Measurements from ENCODE around the gene AJUBA.
"Not testable (repeated sequence)": the region's sequence is repeated elsewhere in the genome, so short reads cannot be mapped to it uniquely, and the experiment has no call there.

AJUBA gene

DNA sequence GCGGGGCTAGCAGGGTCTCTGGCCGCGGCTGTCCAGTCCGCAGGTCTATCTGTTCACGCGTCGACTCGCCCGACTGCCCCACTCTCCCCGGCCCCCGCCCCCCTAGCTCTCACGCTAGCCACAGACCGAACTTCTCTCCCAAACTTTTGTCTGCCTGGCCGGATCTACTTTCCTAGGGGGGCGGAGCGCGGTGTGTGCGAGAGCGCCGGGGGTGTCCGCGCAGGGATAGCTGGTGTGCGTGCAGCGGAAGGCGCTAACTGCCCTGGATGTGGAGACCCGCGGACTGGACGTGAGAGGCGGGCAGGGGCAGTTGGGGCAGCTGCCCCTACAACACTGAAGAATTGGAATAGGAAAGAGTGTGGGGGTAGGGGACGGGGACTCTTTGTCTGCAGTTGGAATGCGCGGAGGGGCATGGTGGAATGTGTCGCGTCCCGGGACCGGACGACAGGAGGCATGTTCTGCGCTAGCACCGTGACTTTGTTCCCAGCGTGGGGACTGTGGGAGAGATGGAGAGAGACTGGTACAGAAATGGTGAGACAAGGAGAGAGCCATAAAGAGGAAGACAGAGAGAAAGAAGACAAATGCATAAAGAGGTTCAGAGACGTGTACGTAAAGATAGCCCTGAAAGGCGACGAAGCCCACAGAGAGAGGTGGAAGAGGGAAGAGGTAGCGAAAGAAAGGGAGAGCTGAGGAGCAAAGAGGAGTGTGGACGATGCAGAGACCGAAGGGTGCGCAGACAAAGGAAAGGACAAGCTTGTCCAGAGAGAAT is at the start of gene AJUBA:
AJUBA (minus strand) TSS at position 75 of the 769 bp plus-strand sequence. CDS start 285 bp downstream, outside the sequence.
- peak; percentile 90 for DNase-seq (ENCODE audit: low read depth)

DNA sequence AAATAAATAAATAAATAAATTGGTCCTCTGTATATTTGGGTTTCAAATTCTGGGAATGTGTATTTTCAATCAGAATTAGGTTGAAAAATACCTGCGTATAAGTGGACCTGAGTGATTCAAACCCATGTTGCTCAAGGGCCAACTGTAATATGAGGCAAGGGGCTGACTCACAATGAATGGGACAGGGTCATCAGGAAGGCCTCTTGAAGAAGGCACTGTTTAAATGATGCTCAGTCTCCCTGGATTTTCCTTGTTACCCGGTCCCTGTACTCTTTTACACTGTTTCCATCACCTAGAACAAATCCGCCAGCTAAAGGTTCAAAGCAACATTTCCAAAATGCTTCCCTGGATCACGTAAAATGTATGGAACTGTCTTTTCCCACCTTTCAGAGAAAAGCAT is 48.6 kb upstream of the AJUBA start:
- DNase-seq (ENCODE audit: low read depth), result no peak

DNA sequence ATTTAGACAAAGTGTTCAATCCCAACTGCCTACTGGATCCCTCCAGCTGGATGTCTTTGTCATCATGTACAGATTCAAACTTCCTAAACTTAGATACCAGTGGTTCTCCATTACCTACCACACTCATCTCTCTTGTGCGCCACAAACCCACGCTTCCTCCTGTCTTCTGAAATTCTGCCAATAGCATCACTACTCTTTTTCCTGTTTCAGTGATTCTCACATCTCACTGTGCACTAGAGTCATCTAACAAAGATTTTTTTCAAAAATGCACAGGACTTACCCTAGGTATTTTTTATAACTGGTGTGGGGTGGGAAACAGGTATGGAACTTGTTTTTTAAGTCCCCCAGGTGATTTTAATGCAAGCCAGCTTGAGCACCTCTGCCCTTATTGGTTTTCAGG is 46.4 kb upstream of the AJUBA start:
- DNase-seq (ENCODE audit: low read depth), result no peak

DNA sequence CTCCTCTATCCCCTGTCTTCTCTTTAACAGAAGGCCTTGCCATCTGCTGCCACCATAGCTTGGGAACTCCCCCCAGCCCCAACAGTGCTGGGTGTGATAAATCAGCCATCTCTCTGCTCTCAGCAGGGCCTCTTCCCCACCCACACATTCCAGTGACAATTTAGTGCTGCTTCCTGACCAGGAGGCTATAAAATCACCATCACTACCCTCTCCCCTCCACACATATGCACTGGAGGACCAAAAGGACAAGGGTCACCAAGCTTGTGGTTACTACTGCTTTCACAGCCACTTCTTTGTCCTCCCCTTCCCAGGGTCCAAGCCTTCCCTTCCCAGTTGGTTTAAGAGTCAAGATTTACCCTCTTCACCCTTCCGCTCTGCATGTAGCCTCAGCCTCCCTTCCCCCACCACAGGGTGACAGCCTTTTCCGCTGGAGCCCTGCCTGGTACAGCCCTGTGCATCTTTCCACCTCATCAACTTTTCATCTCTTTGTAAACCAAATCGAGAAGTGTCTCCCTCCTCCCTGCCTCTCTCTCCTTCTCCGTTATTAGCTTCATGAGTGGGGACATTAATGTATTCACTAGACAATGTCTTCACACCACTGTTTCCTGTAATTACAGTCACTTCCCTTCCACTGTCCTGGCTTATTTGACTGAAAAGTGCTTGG is 42.9 kb upstream of the AJUBA start:
- no peak for DNase-seq (ENCODE audit: low read depth)

DNA sequence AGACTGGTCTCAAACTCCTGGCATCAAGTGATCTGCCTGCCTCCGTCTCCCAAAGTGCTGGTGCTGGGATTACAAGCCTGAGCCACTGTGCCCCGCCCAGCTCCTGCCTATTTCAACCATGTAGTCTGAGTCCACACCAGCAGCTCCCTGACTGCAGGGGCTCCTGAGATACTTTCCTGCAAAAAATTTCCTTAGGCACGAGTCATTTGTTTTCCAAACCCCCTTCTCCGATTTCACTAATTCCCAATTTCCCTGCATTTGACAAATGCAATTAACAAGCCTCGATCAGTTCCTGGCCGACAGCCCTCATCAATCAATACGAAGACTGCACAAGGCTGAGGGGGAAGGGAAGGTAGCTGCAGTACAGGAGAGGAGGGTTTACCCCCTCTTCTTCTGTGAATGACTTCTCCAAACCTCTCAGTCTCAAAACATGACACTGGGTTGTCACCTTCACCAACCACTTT is 42.3 kb upstream of the AJUBA start:
- DNase-seq (ENCODE audit: low read depth), result no peak

DNA sequence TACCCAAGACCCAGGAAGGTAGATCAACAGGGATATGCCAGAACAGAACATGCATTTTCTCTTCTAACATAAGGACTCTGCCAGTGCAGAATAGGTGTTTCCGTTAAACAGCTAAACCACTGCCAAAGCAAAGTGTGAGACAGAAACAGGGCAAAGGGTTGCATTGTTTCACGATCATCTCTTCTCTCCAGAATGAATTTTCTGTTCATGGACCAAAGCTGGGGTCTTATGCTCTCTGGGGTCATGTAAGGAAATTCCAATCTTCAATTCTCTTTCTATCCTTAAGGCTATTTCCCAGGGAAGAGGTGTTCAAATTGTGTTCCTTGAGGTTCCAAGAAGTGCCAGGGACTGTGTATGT is 41.4 kb upstream of the AJUBA start:
- DNase-seq (ENCODE audit: low read depth), result no peak

DNA sequence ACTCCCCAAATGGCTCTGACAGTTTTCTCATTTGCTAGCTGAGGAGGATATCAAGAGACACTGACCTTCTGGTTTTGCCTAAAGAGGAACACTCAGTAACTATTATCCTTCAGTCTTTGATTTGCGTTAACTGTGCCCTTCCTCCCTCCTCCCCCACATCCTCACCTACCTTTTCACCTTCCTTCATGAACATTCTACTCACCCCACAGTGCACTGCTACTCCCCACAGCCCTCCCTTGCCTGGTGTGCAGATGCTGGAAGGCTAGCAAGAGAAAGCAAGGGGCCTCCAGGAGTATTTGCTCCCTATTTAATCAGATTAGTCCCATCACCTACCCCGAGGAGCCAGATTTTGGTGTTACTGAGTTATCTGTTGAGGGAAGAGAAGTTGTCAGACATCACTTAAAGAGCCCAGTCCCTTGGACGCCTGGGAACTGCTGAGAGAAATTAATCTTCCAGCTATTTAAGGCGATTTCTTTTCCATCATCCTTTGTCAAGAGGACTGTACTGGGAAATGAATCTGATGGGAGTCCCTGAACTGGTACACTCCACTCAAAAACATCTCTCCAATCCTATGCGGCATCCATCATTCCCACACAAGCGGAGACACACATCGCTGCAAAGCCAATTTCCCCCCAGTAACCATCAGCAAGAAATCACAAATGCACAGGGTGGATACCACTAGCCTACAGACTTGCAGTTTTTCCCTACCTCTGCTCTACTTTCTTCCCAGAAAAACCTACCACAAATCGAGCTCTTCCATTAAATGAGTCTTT is 40.9 kb upstream of the AJUBA start:
- DNase-seq (ENCODE audit: low read depth), result no peak

DNA sequence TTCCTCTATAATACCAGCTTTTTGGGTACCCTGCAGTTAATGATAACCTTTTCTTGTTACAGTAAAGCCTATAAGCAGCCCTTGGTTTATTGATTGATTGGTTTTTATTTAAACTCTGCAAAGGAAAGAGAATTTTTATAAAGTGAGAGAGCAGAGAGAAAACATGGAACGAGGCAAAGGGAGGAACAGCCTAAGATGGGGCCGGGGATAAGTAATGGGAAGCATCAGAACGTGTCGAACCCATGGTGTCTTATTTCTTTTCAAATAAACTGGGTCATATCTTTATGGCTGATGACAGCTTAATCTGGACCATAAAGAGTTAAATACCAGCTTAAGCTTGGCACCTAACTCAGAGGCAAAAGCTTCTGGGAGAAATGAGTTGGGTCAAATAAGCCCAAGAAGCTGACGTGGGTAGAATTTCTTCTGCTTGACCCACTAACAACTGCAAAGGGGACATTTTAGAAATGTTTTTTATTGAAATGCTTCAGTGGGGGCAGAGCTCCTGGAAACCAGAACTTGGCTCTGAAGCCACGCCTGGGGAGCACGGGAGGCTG is 39.6 kb upstream of the AJUBA start:
- no peak for DNase-seq (ENCODE audit: low read depth)

DNA sequence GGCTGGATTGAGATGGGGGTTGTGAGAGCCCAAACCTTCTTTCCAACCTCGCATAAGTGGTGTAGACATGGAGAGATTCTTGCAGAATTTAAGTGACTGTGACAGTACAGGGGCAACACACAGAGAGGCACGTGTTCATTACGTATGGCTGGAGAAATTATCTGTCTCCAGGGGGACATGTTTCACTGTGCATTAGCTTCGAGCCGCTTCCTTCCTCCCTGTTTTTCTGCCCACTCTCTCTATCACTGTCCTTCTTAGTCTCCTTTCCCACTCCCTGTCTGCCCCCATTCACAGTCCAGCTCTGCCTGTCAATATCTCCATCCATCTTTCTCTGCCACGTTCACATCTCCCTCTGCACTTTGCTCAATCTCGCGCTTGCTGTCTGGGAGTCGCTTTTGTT is 39.1 kb upstream of the AJUBA start:
- no peak for DNase-seq (ENCODE audit: low read depth)

DNA sequence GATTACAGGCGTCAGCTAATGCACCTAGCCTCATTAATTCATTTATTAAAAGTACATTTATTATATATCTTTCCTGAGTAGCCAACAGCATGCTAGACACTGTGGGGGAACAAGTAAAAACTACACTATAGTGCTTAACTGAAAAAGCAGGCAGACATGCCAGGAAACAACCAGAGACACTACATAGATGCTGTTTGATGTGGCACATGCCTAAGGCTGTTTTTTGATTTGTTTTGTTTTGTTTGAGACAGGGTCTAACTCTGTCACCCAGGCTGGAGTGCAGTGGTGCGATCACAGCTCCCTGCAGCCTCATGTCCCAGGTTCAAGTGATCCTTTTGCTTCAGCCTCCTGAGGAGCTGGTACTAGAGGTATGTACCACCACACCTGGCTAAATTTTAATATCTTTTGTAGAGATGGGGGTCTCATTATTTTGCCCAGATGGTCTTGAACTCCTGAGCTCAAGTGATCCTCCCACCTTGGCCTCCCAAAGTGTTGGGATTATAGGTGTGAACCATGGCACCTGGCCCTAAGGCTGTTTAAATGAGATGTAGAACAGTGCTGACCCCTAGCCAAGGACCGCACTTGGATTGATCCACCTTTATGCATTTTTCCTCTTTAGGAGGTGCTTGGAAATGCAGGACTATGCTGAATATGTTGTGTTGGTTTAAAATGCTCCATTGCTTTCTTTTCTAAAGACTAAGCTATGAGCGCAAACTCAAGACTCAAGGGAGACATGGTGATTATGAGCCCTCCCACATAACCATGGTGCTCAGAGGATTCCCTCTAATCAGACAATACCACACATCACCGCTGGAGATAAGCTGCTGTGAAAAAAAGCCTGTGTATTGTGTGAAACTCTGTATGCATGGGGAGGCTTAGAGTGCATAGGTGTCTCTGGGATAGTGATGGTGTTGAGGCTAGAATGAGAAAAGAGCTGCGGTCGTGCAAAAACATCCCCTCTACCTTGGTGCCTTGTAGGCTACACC is 38.1 kb upstream of the AJUBA start:
- no peak for DNase-seq (ENCODE audit: low read depth)

DNA sequence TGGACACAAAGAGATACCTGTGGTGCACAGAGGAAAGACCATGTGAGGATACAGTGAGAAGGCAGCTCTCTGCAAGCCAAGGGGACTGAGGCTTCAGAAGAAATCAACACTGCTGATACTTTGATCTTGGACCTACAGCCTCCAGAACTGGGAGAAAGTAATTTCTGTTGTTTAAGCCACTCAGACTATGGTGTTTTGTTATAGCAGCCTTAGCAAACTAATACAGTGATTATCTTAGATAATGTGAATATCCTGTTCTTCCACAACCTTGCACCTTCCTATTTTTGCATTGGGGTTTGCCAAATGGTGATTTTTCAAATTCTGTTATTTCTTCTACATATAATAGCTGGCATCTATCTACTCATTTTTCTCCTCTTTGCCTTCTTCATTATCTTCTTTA is 35.8 kb upstream of the AJUBA start:
- no peak for DNase-seq (ENCODE audit: low read depth)

DNA sequence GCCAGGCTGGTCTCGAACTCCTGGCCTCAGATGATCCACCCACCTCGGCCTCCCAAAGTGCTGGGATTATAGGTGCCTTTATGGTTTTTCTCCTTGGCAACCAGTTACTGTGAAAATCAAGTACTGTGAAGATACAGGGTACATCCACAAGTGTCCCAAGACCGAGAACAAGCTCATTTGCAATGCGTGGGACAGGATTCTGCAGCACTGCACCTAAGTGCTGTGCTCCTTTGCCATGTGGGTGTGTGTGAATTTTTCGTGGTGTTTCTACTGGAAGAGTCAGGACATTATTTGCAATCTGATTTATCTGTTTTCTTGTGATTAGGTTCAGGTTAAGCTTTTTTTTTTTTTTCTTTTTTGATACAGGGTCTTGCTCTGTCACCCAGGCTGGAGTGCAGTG is 34.7 kb upstream of the AJUBA start:
- no peak for DNase-seq (ENCODE audit: low read depth)

DNA sequence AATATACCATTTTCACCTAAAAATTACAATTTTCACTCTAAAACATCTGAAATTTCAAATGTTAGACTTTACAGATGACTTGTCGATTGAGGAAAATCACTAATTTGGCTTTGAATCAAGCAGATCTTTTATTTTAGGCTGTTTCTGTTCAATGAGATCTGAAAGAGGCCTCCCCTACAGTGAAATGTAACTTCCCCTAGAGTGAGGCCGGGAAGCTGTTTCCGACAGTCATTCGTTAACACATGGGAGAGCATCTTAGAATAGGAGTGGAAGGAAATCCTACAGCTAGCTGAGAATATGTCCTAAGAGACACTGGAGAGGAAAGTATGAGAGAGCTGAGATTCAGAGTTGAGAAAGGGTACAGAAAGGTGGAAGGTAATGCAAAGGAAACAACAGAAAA is 33.3 kb upstream of the AJUBA start:
- DNase-seq (ENCODE audit: low read depth), result no peak

DNA sequence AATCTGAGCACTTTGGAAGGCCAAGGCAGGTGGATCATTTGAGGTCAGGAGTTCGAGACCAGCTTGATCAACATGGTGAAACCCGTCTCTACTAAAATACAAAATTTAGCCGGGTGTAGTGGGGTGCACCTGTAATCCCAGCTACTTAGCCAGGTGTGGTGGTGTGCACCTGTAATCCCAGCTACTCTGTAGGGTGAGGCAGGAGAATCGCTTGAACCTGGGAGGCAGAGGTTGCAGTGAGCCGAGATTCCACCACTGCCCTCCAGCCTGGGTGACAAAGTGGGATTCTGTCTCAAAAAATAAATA is 31.4 kb upstream of the AJUBA start:
- DNase-seq (ENCODE audit: low read depth), result not testable (repeated sequence)

DNA sequence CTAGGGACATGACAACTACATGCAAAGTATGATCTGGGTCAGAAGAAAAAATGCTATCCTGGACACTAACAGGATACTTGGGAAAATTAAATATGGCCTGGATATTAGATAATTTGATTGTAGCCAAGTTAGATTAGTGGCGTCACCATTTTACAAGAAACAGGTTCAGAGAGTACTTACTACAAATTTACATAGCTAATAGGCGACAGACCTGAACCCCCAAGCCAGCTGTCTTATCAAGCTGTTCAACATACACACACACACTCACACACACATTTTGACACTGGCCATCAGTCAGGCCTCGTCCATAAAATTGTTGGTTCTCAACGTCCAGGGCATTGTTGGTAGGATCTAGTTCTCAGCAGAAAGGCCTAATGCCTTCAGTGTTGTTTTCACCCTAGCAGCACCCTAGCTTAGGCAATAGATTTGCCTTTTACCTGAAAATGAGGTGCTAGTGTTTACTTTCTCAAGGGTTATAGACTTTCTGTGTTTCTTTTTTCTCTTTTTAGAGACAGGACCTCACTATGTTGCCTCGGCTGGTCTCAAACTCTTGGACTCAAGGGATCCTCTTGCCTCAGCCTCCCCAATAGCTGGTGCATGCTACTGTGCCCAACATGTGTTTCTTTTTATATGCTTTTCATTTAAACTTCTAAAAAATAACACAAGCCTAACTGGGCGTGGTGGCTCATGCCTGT is 30.9 kb upstream of the AJUBA start:
- DNase-seq (ENCODE audit: low read depth), result no peak

DNA sequence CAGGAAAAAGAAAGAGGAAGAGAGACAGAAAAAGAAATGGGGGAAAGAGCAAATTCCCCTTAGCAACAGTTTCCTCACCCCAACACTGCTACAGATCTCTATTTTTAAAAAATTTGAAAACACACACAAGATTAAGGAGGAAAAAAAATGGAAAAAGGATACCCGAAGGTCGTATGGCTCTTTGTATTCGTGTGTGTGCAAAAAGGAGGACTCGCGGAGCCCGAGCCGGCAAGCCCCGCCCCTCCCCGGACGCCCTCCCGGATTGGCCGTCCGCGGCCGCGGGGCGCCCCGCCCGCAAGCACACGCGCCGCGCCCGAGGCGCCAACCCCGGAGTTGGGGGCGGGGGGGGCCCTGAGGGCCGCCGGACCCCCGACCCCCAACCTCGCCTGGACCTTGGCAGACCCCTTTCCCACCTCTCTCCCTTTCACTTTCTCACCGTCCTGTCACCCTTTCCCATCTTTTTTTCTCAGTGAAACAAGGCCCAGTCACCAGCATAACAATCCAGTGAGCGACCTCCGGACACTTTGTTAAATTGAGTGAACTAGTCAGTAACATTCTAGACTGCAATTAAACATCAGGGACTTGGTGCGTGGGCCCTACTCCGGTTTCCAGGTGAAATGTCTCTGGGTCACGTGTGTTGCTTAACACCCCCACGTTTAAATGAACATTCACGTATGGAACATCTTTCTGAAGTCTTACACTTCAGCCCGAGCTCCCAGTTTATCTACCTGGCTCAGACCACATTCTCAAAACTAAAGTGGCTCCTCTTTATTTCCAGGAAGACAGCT is 27.8 kb upstream of the AJUBA start, which contains the start of gene C14orf93:
C14orf93 (minus strand) TSS at position 205 of the 788 bp plus-strand sequence. CDS start 11,120 bp downstream, outside the sequence.
- DNase-seq (ENCODE audit: low read depth), result peak; percentile 43

DNA sequence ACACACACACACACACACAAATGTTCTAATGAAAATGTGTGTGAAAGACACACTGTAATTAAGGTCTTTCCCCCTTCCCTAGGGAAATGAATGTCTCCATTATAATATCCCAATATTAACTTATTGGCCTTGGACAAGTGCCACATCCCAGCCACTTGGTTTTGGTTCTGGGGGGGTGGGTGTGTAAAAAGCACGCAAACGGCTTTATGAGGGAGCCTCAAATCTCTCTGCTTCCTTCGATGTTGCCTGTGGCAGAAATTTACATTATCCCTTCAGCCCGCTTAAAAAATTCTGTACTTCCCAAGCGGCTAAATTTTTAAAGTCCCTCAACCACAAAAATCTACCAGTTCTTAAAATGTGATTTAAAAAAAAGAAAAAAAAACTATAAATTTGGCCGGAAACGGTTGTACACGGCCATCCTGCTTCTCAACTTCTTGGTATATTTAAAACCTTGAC is 27.2 kb upstream of the AJUBA start:
- no peak for DNase-seq (ENCODE audit: low read depth)

DNA sequence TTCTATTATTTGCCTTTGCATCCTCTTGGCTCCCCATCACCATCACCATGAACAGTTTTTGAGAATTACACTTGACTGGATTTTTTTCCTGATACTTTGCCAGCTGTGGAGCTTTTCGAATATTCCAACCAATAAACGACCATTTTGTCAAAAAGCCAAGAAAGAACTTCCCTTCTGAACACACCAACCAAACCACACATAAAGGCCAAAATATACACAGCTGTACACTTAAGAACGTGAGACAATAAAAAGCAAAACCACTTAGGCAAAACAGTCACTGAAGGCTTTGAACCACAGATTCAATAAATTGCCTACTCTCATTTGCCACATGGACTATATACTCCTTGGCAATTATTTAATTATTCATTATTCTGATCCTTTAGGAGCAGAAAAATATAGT is 26.5 kb upstream of the AJUBA start:
- no peak for DNase-seq (ENCODE audit: low read depth)

DNA sequence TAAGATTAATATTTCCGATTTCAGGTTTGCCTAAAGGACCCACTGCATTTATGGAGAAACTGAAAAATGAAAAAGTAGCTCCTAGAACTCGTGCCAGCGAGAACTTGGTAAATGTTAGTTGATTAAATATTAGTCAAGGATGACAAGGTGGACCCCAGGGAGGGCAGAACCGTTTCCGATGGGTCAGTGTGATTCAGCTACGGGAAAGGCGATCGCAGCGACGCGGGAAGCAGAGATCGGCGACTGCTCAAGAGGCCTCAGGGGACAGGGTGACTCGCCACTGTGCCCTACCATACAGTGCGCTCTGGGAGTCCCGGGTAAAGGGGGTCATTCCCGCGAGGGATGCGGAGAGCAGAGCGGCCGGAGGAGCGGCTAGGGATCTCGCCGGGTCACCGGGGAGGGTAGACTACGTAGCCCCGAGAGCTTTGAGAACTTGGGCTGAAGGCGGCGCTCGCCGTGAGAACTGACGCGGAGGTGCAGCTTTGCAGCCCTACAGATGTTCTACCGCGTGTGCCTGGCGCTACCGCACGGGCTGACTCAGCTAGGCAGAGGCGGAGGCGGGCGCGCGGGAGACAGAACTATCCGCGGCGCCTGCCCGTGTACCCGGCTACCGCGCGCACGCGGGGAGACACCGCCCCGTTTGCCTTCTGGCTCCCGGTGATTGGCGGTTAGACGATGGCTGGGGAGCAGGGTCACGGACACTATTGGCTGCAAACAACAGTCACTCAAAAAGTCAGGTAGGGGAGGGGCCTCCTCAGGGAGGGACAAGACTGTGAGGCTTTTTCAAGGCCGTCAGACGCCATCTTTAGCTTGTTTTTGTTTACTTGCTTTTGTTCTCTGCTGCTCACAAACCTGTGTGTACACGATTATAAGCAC is 24.4 kb upstream of the AJUBA start:
- peak; percentile 96 for DNase-seq (ENCODE audit: low read depth)

Measured in stromal cell of bone marrow (primary cell).